ENCODE data around the gene PLA2G12A.

Gene PLA2G12A

DNA sequence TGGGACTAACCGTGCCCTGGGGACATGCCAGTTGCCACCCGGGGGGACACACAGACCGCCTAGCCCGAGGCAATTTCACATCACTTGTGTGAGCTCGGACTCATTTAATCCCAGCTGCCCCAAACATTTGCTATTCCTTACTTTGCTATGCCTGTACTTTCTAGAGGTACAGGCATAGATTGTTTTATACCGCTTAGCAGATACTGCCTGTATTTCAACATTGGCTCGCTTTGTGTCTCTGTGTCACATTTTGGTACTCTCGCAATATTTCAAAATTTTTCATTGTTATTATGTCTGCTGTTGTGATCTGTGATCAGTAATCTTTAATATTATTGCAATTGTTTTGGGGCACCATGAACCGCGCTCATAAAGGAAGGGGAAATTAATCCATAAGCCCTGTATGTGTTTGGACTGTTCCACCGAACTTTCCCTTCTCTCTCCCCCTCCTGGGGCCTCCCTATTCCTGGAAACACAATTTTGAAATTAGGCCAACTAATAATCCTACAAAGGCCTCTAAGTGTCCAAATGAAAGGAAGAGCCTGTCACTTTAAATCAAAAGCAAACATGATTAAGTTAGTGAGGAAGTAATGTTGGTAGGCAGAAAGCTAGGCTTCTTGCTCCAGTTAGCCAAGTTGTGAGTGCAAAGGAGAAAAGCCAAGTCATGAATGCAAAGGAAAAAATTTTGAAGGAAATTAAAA is 26.1 kb downstream of the PLA2G12A start:
- no peaks in the 10 kb centered on the region for H3K27me3 ChIP-seq (ENCODE audit: low read depth, low read length)
- H2AFZ ChIP-seq (ENCODE audit: low read depth, low read length): peak overlapping the region; percentile 78
- peak overlapping the region; percentile 88 for H3K9ac ChIP-seq (ENCODE audit: low read length)
- H4K20me1 ChIP-seq (ENCODE audit: insufficient read depth, low read length): no peaks in the 10 kb centered on the region
- peaks cover 4% of the 10 kb centered on the region for H3K36me3 ChIP-seq (replicated peaks; ENCODE audit: low read depth, low read length)
- H3K9me3 ChIP-seq (ENCODE audit: insufficient read depth, low read length): no peaks in the 10 kb centered on the region
- H3K4me3 ChIP-seq (ENCODE audit: low read length): peak overlapping the region; percentile 89
- TF ChIP-seq EZH2phosphoT487 (IDR thresholded peaks at IDR 0.05; ENCODE audit: low read depth): no peak
- TF ChIP-seq, protein P1, sequence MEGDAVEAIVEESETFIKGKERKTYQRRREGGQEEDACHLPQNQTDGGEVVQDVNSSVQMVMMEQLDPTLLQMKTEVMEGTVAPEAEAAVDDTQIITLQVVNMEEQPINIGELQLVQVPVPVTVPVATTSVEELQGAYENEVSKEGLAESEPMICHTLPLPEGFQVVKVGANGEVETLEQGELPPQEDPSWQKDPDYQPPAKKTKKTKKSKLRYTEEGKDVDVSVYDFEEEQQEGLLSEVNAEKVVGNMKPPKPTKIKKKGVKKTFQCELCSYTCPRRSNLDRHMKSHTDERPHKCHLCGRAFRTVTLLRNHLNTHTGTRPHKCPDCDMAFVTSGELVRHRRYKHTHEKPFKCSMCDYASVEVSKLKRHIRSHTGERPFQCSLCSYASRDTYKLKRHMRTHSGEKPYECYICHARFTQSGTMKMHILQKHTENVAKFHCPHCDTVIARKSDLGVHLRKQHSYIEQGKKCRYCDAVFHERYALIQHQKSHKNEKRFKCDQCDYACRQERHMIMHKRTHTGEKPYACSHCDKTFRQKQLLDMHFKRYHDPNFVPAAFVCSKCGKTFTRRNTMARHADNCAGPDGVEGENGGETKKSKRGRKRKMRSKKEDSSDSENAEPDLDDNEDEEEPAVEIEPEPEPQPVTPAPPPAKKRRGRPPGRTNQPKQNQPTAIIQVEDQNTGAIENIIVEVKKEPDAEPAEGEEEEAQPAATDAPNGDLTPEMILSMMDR (IDR thresholded peaks at IDR 0.05; ENCODE audit: low read depth, low read length): no peak
- peak overlapping the region; percentile 88 for H3K4me2 ChIP-seq (ENCODE audit: low read length)
- H3K4me1 ChIP-seq (ENCODE audit: low read length): peaks cover 16% of the 10 kb centered on the region
- H3K79me2 ChIP-seq (ENCODE audit: low read length): peaks cover 10% of the 10 kb centered on the region; the same call in 1 of the 2 replicates
- H3K27ac ChIP-seq (ENCODE audit: low read length): no peak overlapping the region

DNA sequence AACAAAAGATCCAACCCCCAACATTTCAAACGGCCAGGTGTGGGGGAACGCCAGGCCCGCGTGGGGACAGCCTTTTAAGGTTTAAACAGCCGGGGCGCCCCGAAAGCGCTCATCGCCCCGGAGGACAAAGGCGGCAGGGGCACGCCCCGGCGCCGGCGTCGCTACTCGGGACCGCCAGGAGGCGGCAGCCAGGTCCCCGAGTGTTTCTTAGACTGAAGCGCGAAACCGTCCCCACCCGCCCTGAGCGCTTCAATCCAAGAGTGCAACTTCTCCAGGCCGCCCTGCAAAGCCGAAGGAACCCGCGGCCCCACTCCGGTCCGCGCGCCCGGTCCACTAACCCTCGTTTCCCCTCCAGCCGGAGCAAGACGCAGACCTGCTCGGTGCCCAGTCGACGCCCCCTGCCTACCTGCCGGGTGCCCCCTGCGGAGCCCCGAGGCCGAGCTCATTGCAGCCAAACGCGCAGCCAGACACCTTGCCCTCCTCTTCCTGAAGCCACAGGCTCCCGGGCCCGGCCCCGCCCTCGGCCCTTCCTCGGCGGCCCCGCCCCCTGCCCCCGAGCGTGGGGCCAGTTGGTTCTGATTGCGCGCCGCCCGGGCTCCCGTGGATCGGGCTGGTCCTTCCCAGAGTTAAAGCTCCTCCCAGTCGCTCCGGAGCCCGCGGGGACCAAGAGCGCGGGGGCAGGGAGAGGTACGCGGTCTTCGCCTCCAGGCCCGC is 26.8 kb downstream of the PLA2G12A start, which contains the start of gene CASP6:
TSS of gene CASP6 (minus strand) at position 496 of the 714 bp plus-strand sequence. CDS start at position 446, 50 bp downstream.
- H3K36me3 ChIP-seq (replicated peaks; ENCODE audit: low read depth, low read length): peaks cover 1% of the 10 kb centered on the region
- TF ChIP-seq, protein P1 (IDR thresholded peaks at IDR 0.05; ENCODE audit: low read depth, low read length): peak; percentile 60
- TF ChIP-seq EZH2phosphoT487 (IDR thresholded peaks at IDR 0.05; ENCODE audit: low read depth): no peak
- peak within 1 kb of the TSS; percentile 88 for H3K4me2 ChIP-seq (ENCODE audit: low read length)
- peak within 1 kb of the TSS; percentile 55 for H3K27ac ChIP-seq (ENCODE audit: low read length)
- H2AFZ ChIP-seq (ENCODE audit: low read depth, low read length): peak within 1 kb of the TSS; percentile 78
- H3K4me1 ChIP-seq (ENCODE audit: low read length): peaks cover 12% of the 10 kb centered on the region
- peaks cover 10% of the 10 kb centered on the region; the same call in 1 of the 2 replicates for H3K79me2 ChIP-seq (ENCODE audit: low read length)
- H3K27me3 ChIP-seq (ENCODE audit: low read depth, low read length): no peaks in the 10 kb centered on the region
- H3K9me3 ChIP-seq (ENCODE audit: insufficient read depth, low read length): no peaks in the 10 kb centered on the region
- H4K20me1 ChIP-seq (ENCODE audit: insufficient read depth, low read length): no peaks in the 10 kb centered on the region
- H3K9ac ChIP-seq (ENCODE audit: low read length): peak within 1 kb of the TSS; percentile 88
- H3K4me3 ChIP-seq (ENCODE audit: low read length): peak within 1 kb of the TSS; percentile 89

DNA sequence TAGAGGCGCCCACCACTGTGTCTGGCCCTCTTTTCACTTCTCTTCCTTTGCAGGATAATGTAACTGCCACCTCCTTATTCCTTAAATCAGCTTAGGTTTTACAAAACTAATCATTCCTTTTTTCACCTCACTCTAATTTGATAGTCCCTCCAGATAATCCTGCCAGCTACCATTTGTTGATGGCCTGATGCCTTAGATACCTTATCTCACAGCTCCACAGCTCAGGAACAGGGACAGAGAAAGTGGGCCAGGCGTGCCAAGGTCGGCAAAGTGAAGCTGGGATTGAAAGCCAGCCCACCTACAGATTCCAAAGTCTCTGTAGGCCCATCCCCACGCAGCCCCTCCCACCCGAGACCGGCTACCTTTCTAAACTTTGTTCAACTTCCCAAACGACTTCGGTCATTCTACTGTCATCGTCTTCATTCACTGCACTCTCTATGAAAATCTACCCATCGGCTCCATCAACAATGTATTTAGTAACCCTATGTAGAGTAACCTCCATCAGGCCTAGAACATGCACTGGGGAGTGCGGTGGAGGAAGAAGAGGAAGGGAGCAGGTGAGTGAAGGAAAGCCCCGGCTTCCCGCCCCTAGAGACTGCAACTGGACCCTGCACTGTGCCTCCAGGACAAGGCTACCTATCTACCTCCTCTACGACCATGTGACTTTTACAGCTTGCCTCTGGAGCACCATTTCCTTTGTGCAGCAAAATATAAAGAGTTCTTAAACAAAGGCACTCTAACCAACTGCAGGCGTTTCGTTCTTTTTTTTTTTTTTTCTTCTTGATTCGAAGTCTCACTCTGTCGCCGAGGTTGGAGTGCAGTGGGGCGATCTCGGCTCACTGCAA is 28.1 kb downstream of the PLA2G12A start:
- H3K9me3 ChIP-seq (ENCODE audit: insufficient read depth, low read length): no peaks in the 10 kb centered on the region
- peak overlapping the region; percentile 89 for H3K4me3 ChIP-seq (ENCODE audit: low read length)
- peaks cover 10% of the 10 kb centered on the region; the same call in 1 of the 2 replicates for H3K79me2 ChIP-seq (ENCODE audit: low read length)
- no peaks in the 10 kb centered on the region for H3K36me3 ChIP-seq (replicated peaks; ENCODE audit: low read depth, low read length)
- H3K4me2 ChIP-seq (ENCODE audit: low read length): peak overlapping the region; percentile 88
- H2AFZ ChIP-seq (ENCODE audit: low read depth, low read length): 0 out of 2 replicates have a peak overlapping the region, but pooled peaks have one; percentile 54
- H4K20me1 ChIP-seq (ENCODE audit: insufficient read depth, low read length): no peaks in the 10 kb centered on the region
- peaks cover 12% of the 10 kb centered on the region for H3K4me1 ChIP-seq (ENCODE audit: low read length)
- no peak overlapping the region for H3K27ac ChIP-seq (ENCODE audit: low read length)
- peak overlapping the region; percentile 88 for H3K9ac ChIP-seq (ENCODE audit: low read length)
- TF ChIP-seq, protein P1 (IDR thresholded peaks at IDR 0.05; ENCODE audit: low read depth, low read length): no peak
- TF ChIP-seq EZH2phosphoT487 (IDR thresholded peaks at IDR 0.05; ENCODE audit: low read depth): no peak
- H3K27me3 ChIP-seq (ENCODE audit: low read depth, low read length): no peaks in the 10 kb centered on the region
